Activated T-cell treated with anti-CD3 and anti-CD28 coated beads for 24 hours (primary cell): ENCODE results near the gene DBT.

Experiments
- DNase-seq: peaks from one replicate; pipeline ENCODE4 v3.0.0-alpha.2; 2020; ENCODE audit warnings: low read depth

The DBT gene

GRCh38 chr1:100188617-100189016 is 61.0 kb downstream of the DBT start:
- DNase-seq = no peak

- no peak for DNase-seq
Measured at GRCh38 chr1:100187912-100188311, 61.7 kb downstream of the DBT start.

GRCh38 chr1:100184536-100184935 is 65.1 kb downstream of the DBT start:
- no peak for DNase-seq

- no peak for DNase-seq
Measured at GRCh38 chr1:100183370-100183769, 66.3 kb downstream of the DBT start.

GRCh38 chr1:100178091-100178490 is 71.5 kb downstream of the DBT start, which contains the start of gene LRRC39:
Gene LRRC39, minus strand, starts transcription at chr1:100178256. Its CDS starts 9,740 bp downstream, at chr1:100168516.
- no peak for DNase-seq

- DNase-seq = no peak
Measured at GRCh38 chr1:100177295-100178041, 72.2 kb downstream of the DBT start.

GRCh38 chr1:100168051-100168450 is 81.6 kb downstream of the DBT start:
- no peak for DNase-seq

- DNase-seq = no peak
Measured at GRCh38 chr1:100164702-100165101, 84.9 kb downstream of the DBT start.

- DNase-seq = no peak
Measured at GRCh38 chr1:100164216-100164615, 85.4 kb downstream of the DBT start.

- no peak for DNase-seq
Measured at GRCh38 chr1:100162881-100163280, 86.8 kb downstream of the DBT start.

GRCh38 chr1:100152271-100152670 is 97.4 kb downstream of the DBT start:
- DNase-seq = no peak

- DNase-seq = no peak
Measured at GRCh38 chr1:100151679-100152078, 98.0 kb downstream of the DBT start.

- no peak for DNase-seq
Measured at GRCh38 chr1:100147875-100148274, 101.8 kb downstream of the DBT start.

- no peak for DNase-seq
Measured at GRCh38 chr1:100146958-100147357, 102.7 kb downstream of the DBT start.

- no peak for DNase-seq
Measured at GRCh38 chr1:100145116-100145515, 104.5 kb downstream of the DBT start.

GRCh38 chr1:100142343-100142742 is 107.3 kb downstream of the DBT start:
- DNase-seq = no peak

- DNase-seq = no peak
Measured at GRCh38 chr1:100141192-100141591, 108.4 kb downstream of the DBT start.

GRCh38 chr1:100137602-100138001 is 112.0 kb downstream of the DBT start:
- DNase-seq = no peak
